WTC11 (cell line): ENCODE results near the gene KIAA0930.

Source experiments
- CTCF ChIP-seq: fragments of 200-600 bp; IDR thresholded peaks from 2 replicates; pipeline ENCODE4 v1.8.0; 2022; ENCODE audit warnings: antibody characterized with exemption
- RELA ChIP-seq: sonication (generic); formaldehyde crosslinking; IDR thresholded peaks from 2 replicates; pipeline ENCODE4 v1.8.1; 2022; ENCODE audit warnings: missing genetic modification reagents, mild to moderate bottlenecking, borderline replicate concordance

DNA sequence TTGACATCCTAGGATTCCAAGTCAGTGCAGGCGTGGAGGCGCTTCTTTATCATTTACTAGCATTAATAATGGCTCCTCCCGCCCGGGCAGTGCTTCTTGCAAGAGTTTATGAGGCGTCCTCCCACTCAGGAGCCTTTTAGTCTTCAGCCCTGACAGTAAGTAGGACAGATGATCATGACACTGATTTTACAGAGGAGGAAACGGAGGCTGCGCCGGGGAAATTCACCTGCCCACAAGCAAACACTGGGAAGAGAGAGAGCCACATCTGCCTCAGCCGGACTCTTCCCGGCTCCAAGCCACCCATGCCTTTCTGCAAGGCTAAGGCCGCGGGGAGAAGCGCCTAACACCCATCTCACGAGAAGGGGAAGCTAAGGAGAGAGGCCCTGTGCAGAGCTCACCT, 35.9 kb downstream of the KIAA0930 start:
- no peak for TF ChIP-seq RELA (CRISPR knock-in tag)
- no peak for TF ChIP-seq CTCF
